IPS DF 4.7 (cell line): ENCODE results near the gene CABLES1.
"Not testable (repeated sequence)": the region's sequence is repeated elsewhere in the genome, so short reads cannot be mapped to it uniquely, and the experiment has no call there.

ENCODE experiments used
- DNase-seq: peaks from one replicate; pipeline ENCODE4 v3.0.0-alpha.2; 2013; ENCODE audit warnings: low spot score; ENCODE audit errors: extremely low read depth

Gene CABLES1

GRCh38 chr18:23239885-23240608 lies 104.8 kb downstream of the CABLES1 start:
- no peak for DNase-seq

GRCh38 chr18:23240609-23240930 lies 105.3 kb downstream of the CABLES1 start:
- no peak for DNase-seq

GRCh38 chr18:23241833-23242496 lies 106.7 kb downstream of the CABLES1 start:
- DNase-seq, result not testable (repeated sequence)

GRCh38 chr18:23243178-23243577 lies 107.9 kb downstream of the CABLES1 start:
- no peak for DNase-seq

GRCh38 chr18:23243816-23244215 lies 108.5 kb downstream of the CABLES1 start:
- DNase-seq, result no peak

GRCh38 chr18:23244401-23244800 lies 109.1 kb downstream of the CABLES1 start:
- no peak for DNase-seq

GRCh38 chr18:23245461-23245860 lies 110.2 kb downstream of the CABLES1 start:
- no peak for DNase-seq

GRCh38 chr18:23247331-23247730 lies 112.0 kb downstream of the CABLES1 start:
- DNase-seq, result no peak

GRCh38 chr18:23247896-23248295 lies 112.6 kb downstream of the CABLES1 start:
- no peak for DNase-seq

- no peak for DNase-seq
Observed at GRCh38 chr18:23248826-23249225, 113.5 kb downstream of the CABLES1 start.

- no peak for DNase-seq
Observed at GRCh38 chr18:23249348-23249747, 114.1 kb downstream of the CABLES1 start.

- DNase-seq, result no peak
Observed at GRCh38 chr18:23250893-23251656, 115.8 kb downstream of the CABLES1 start.

- no peak for DNase-seq
Observed at GRCh38 chr18:23253630-23254029, 118.3 kb downstream of the CABLES1 start.

- DNase-seq, result no peak
Observed at GRCh38 chr18:23257137-23257536, 121.9 kb downstream of the CABLES1 start.

GRCh38 chr18:23257686-23258565 lies 122.6 kb downstream of the CABLES1 start:
- DNase-seq, result no peak

- no peak for DNase-seq
Observed at GRCh38 chr18:23258566-23259469, 123.5 kb downstream of the CABLES1 start.

- no peak for DNase-seq
Observed at GRCh38 chr18:23259701-23260681, 124.7 kb downstream of the CABLES1 start.

- no peak for DNase-seq
Observed at GRCh38 chr18:23260926-23261590, 125.8 kb downstream of the CABLES1 start.
